GM19240 (cell line): ENCODE measurements around the gene PCDHGB6.
A peak's percentile ranks its signal among the peaks of the same experiment; 100 is the strongest.
"Not testable (repeated sequence)": the region's sequence is repeated elsewhere in the genome, so short reads cannot be mapped to it uniquely, and the experiment has no call there.

Source experiments
- DNase-seq: peaks from one replicate; pipeline ENCODE4 v3.0.0; 2011; ENCODE audit warnings: low spot score; ENCODE audit not compliant: insufficient read length

The PCDHGB6 gene

GRCh38 chr5:141388661-141389060 lies 19.2 kb upstream of the PCDHGB6 start:
- DNase-seq: no peak

GRCh38 chr5:141389153-141390042 lies 18.4 kb upstream of the PCDHGB6 start:
- DNase-seq: no peak

DNA sequence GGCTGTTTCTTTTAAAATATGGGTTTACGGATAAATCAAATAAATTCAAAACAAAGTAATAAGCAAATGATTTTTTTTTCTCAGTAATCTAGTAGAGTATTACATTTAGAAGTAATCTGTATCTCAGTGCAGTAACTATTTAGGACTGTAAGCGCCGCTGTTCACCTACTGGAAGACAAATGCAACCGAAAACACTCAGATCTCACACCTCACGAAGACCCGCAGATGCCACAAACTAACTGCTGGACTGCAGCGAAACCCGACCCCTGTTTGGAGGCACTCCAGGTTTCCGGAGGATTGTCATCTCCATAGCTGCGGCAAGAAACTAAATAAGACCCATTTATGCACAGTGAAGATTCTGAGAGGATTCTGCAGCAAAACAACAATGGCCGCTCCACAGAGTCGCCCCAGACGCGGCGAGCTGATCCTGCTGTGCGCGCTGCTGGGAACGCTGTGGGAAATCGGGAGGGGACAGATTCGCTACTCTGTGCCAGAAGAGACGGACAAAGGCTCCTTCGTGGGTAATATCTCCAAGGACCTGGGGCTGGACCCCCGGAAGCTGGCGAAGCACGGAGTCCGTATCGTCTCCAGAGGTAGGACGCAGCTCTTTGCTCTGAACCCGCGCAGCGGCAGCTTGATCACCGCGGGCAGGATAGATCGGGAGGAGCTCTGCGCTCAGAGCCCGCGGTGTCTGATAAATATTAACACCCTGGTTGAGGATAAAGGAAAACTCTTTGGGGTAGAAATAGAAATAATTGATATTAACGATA lies 15.2 kb upstream of the PCDHGB6 start, which contains the start of gene PCDHGA8:
PCDHGA8 (plus strand) TSS at position 205 of the 770 bp plus-strand sequence; CDS start at position 386, 181 bp downstream.
- DNase-seq: no peak

DNA sequence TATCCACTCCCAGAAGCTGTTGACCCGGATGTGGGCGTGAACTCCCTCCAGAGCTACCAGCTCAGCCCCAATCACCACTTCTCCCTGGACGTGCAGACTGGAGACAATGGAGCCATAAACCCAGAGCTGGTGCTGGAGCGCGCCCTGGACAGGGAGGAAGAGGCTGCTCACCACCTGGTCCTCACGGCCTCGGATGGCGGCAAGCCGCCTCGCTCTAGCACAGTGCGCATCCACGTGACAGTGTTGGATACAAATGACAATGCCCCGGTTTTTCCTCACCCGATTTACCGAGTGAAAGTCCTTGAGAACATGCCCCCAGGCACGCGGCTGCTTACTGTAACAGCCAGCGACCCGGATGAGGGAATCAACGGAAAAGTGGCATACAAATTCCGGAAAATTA lies 14.6 kb upstream of the PCDHGB6 start:
- DNase-seq: no peak

DNA sequence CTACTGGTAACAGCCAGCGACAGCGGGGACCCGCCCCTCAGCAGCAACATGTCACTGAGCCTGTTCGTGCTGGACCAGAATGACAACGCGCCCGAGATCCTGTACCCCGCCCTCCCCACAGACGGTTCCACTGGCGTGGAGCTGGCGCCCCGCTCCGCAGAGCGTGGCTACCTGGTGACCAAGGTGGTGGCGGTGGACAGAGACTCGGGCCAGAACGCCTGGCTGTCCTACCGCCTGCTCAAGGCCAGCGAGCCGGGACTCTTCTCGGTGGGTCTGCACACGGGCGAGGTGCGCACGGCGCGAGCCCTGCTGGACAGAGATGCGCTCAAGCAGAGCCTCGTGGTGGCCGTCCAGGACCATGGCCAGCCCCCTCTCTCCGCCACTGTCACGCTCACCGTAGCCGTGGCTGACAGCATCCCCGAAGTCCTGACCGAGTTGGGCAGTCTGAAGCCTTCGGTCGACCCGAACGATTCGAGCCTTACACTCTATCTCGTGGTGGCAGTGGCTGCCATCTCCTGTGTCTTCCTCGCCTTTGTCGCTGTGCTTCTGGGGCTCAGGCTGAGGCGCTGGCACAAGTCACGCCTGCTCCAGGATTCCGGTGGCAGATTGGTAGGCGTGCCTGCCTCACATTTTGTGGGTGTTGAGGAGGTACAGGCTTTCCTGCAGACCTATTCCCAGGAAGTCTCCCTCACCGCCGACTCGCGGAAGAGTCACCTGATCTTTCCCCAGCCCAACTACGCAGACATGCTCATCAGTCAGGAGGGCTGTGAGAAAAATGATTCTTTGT lies 13.2 kb upstream of the PCDHGB6 start:
- not testable (repeated sequence) for DNase-seq

GRCh38 chr5:141397756-141398551 lies 9.9 kb upstream of the PCDHGB6 start, which contains the start of gene PCDHGB5:
Gene PCDHGB5 (plus strand): TSS chr5:141397947. CDS start chr5:141398128, 181 bp downstream.
- not testable (repeated sequence) for DNase-seq

GRCh38 chr5:141398608-141399007 lies 9.2 kb upstream of the PCDHGB6 start:
- no peak for DNase-seq

- no peak for DNase-seq
These were observed 8.1 kb upstream of the PCDHGB6 start for GRCh38 chr5:141399555-141400258.

GRCh38 chr5:141402553-141403243 lies 5.1 kb upstream of the PCDHGB6 start, which contains the start of gene PCDHGA9:
Gene PCDHGA9 (plus strand): TSS chr5:141402778. CDS start chr5:141402953, 175 bp downstream.
- DNase-seq: no peak

GRCh38 chr5:141403387-141403786 lies 4.4 kb upstream of the PCDHGB6 start:
- no peak for DNase-seq

DNA sequence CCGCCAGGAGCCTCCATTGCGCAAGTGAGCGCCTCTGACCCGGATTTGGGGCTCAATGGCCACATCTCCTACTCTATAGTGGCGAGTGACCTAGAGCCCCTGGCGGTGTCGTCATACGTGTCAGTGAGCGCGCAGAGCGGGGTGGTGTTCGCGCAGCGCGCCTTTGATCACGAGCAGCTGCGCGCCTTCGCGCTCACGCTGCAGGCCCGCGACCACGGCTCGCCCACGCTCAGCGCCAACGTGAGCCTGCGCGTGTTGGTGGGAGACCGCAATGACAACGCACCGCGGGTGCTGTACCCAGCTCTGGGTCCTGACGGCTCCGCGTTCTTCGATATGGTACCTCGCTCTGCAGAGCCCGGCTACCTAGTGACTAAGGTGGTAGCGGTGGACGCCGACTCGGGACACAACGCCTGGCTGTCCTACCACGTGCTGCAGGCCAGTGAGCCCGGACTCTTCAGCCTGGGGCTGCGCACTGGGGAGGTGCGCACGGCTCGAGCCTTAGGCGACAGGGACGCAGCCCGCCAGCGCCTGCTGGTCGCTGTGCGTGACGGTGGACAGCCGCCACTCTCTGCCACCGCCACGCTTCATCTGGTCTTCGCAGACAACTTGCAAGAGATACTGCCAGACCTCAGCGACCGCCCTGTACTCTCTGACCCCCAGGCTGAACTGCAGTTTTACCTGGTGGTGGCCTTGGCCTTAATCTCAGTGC lies 1.9 kb downstream of the PCDHGB6 start:
- DNase-seq: no peak

GRCh38 chr5:141411575-141411974 lies 3.8 kb downstream of the PCDHGB6 start:
- no peak for DNase-seq

DNA sequence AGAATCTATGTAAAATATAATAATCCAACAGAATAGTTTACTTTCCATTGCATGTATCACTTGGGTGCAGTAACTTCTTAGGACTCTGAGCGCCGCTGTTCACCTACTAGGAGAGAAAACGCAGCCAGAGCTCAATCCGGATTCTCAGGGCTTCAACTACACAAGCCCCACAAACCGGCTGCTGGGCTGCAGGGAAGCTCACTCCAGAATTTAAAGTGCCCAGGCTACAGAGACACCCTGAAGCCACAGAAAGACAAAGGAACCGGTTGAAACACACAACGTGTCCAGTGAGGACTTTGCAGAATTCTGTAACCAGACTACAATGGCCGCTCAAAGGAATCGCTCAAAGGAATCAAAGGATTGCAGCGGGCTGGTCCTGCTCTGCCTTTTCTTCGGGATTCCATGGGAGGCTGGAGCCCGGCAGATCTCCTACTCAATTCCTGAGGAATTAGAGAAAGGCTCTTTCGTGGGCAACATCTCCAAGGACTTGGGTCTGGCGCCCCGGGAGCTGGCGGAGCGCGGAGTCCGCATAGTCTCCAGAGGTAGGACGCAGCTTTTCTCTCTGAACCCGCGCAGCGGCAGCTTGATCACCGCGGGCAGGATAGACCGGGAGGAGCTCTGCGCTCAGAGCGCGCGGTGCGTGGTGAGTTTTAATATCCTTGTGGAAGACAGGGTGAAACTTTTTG lies 5.2 kb downstream of the PCDHGB6 start, which contains the start of gene PCDHGA10:
PCDHGA10 (plus strand) TSS at position 134 of the 686 bp plus-strand sequence; CDS start at position 323, 189 bp downstream.
- peak; percentile 55 for DNase-seq

DNA sequence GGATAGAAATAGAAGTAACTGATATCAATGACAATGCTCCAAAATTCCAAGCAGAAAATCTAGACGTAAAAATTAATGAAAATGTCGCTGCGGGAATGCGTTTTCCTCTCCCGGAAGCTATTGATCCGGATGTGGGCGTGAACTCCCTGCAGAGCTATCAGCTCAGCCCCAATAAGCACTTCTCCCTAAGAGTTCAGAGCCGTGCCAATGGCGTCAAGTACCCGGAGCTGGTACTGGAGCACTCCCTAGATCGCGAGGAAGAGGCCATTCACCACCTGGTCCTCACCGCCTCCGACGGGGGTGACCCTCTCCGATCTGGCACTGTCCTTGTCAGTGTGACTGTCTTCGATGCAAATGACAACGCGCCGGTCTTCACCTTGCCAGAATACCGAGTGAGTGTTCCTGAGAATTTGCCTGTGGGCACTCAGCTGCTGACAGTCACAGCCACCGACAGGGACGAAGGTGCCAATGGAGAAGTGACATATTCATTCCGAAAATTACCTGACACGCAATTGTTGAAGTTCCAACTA lies 5.8 kb downstream of the PCDHGB6 start:
- DNase-seq: no peak

DNA sequence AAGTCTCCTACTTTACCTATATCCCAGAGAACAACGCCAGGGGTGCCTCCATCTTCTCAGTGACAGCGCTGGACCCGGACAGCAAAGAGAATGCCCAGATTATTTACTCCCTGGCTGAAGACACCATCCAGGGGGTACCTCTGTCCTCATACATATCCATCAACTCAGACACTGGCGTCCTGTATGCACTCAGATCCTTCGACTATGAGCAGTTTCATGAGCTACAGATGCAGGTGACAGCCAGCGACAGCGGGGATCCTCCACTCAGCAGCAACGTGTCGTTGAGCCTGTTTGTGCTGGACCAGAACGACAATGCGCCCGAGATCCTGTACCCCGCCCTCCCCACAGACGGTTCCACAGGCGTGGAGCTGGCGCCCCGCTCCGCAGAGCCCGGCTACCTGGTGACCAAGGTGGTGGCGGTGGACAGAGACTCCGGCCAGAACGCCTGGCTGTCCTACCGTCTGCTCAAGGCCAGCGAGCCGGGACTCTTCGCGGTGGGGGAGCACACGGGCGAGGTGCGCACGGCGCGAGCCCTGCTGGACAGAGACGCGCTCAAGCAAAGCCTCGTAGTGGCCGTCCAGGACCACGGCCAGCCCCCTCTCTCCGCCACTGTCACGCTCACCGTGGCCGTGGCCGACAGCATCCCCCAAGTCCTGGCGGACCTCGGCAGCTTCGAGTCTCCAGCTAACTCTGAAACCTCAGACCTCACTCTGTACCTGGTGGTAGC lies 6.9 kb downstream of the PCDHGB6 start:
- not testable (repeated sequence) for DNase-seq

DNA sequence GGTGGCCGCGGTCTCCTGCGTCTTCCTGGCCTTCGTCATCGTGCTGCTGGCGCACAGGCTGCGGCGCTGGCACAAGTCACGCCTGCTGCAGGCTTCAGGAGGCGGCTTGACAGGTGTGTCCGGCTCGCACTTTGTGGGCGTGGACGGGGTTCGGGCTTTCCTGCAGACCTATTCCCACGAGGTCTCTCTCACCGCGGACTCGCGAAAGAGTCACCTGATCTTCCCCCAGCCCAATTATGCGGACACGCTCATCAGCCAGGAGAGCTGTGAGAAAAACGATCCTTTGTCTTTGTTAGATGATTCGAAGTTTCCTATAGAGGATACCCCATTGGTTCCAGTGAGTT lies 7.4 kb downstream of the PCDHGB6 start:
- DNase-seq: not testable (repeated sequence)
